HepG2 (cell line): Measurements from ENCODE around the gene PXT1. TPM values are rescaled to one million over a fixed set of nuclear protein-coding genes. Genes with fewer than 3 reads are reported as not detected.

Experiments used
- ATAC-seq: fragments of 200-7000 bp; cut with Tn5 transposase; 3 replicates; pipeline ENCODE4 v1.9.1; 2020; ENCODE audit warnings: mild to moderate bottlenecking, moderate library complexity
- BruUV-seq: library from RNA; stranded (reverse); fragments of 400-500 nt; replicated peaks from 2 replicates; lab custom pipeline; 2021; lab: Mats Ljungman, UMichigan
- CTCF ChIA-PET: fragments of 300-600 bp; formaldehyde crosslinking; extraction: SDS; loops from one replicate; lab custom pipeline; 2021; ENCODE audit warnings: low total read pairs, inconsistent platforms, low intra/inter-chr PET ratio; lab: Yijun Ruan, JAX
- POLR2A ChIA-PET: fragments of 350-600 bp; sonication (Branson Sonifier 250); formaldehyde crosslinking; loops from one replicate; lab custom pipeline; 2020; ENCODE audit warnings: antibody characterized with exemption, inconsistent platforms; lab: Yijun Ruan, JAX
- DNase-seq: peaks from one replicate; pipeline ENCODE4 v3.0.0-alpha.2; 2015; ENCODE audit warnings: low spot score
- FAIRE-seq: peaks from 3 replicates; lab custom pipeline; 2011; peaks lifted over from hg19 to GRCh38; lab: Jason Lieb, UNC
- H2AFZ ChIP-seq: one replicate; pipeline ENCODE4 v1.6.1; 2011; ENCODE audit warnings: low read length, inconsistent platforms
- H3K27ac ChIP-seq: fragments of 300-600 bp; 3 replicates; pipeline ENCODE4 v1.8.0; 2011; ENCODE audit warnings: mixed run types, mild to moderate bottlenecking, mixed read lengths, low read length, inconsistent platforms; ENCODE audit not compliant: insufficient read depth; ENCODE audit errors: extremely low read length
- H3K27me3 ChIP-seq, 2 experiments: fragments of 200-600 bp in 1 of 2; 2 replicates in 1 of 2; 3 replicates in 1 of 2; pipeline versions ENCODE4 v1.6.0 to v1.8.0; 2011; ENCODE audit warnings: low read length in 2 of 2, mild to moderate bottlenecking in 2 of 2, moderate library complexity in 2 of 2, inconsistent platforms in 1 of 2; ENCODE audit not compliant: insufficient read depth in 2 of 2, control insufficient read depth in 1 of 2
- H3K36me3 ChIP-seq, 2 experiments: fragments of 200-600 bp in 1 of 2; replicated peaks in 1 of 2; 2 replicates in 1 of 2; 3 replicates in 1 of 2; pipeline versions ENCODE4 v1.5.1 to v1.8.0; 2011; ENCODE audit warnings: low read length in 2 of 2, inconsistent platforms in 1 of 2; ENCODE audit not compliant: insufficient read depth in 2 of 2, control insufficient read depth in 1 of 2
- H3K4me1 ChIP-seq: 2 replicates; pipeline ENCODE4 v1.5.1; 2012; ENCODE audit warnings: low read length, inconsistent platforms; ENCODE audit not compliant: insufficient read depth
- H3K4me2 ChIP-seq: 2 replicates; pipeline ENCODE4 v1.6.0; 2011; ENCODE audit warnings: low read depth, low read length, inconsistent platforms
- H3K4me3 ChIP-seq, 3 experiments: fragments of 200-600 bp in 1 of 3; sonication (generic), shearing (Covaris generic) in 1 of 3; replicated peaks in 1 of 3; 2 replicates each; pipeline ENCODE4 v1.5.1; 2011 to 2016; ENCODE audit warnings: low read length in 3 of 3, inconsistent platforms in 2 of 3, low read depth in 2 of 3, mild to moderate bottlenecking in 2 of 3, control low read depth in 1 of 3, mixed read lengths in 1 of 3; ENCODE audit not compliant: insufficient read depth in 1 of 3
- H3K79me2 ChIP-seq: one replicate; pipeline ENCODE4 v1.6.1; 2011; ENCODE audit warnings: low read length, inconsistent platforms; ENCODE audit not compliant: insufficient read depth
- H3K9ac ChIP-seq: 2 replicates; pipeline ENCODE4 v1.6.0; 2011; ENCODE audit warnings: mild to moderate bottlenecking, low read depth, low read length, inconsistent platforms; ENCODE audit not compliant: insufficient read depth
- H3K9me3 ChIP-seq: 2 replicates; pipeline ENCODE4 v1.5.1; 2012; ENCODE audit warnings: mild to moderate bottlenecking, low read length
- H4K20me1 ChIP-seq: 2 replicates; pipeline ENCODE4 v1.6.0; 2011; ENCODE audit warnings: inconsistent platforms, mild to moderate bottlenecking, low read length, moderate library complexity; ENCODE audit not compliant: insufficient read depth
- PLRG1 ChIP-seq: fragments of 450-650 bp; conservative IDR thresholded peaks from 2 replicates; pipeline ENCODE4 v1.6.1; 2016
- SNAI1 ChIP-seq: sonication (generic); formaldehyde crosslinking; IDR thresholded peaks from 2 replicates; pipeline ENCODE4 v1.5.0; 2020; ENCODE audit warnings: mild to moderate bottlenecking, missing genetic modification reagents, borderline replicate concordance
- TEAD3 ChIP-seq: optimal IDR thresholded peaks from 2 replicates; pipeline ENCODE3; 2016; ENCODE audit warnings: borderline replicate concordance
- ZNF121 ChIP-seq: sonication (generic); formaldehyde crosslinking; IDR thresholded peaks from 2 replicates; pipeline ENCODE4 v1.5.0; 2020; ENCODE audit warnings: mild to moderate bottlenecking, missing genetic modification reagents
- ZNF234 ChIP-seq: sonication (generic); formaldehyde crosslinking; conservative IDR thresholded peaks from 2 replicates; pipeline ENCODE4 v1.5.1; 2020; ENCODE audit warnings: mild to moderate bottlenecking, missing genetic modification reagents
- ZSCAN30 ChIP-seq: sonication (generic); formaldehyde crosslinking; IDR thresholded peaks from 2 replicates; pipeline ENCODE4 v1.5.0; 2020; ENCODE audit warnings: mild to moderate bottlenecking, missing genetic modification reagents
- WGBS: methylation state at CpG from one replicate; pipeline ENCODE4 v1.1.6; 2017; ENCODE audit warnings: low lambda C conversion rate; 5-methylcytosine and 5-hydroxymethylcytosine counted together
- in situ Hi-C: cut with HindIII; loops from 2 replicates; pipeline ENCODE4 v1.10.0; 2017; ENCODE audit warnings: low pct_unique_long_range_greater_than_20kb; ENCODE audit not compliant: extremely low pct_ligation_motif_present
- intact Hi-C: fragments of 100-400 bp; cut with micrococcal nuclease; formaldehyde crosslinking; loops from one replicate; pipeline ENCODE4 v1.10.0; 2022; ENCODE audit not compliant: unreplicated experiment
- polyA plus RNA-seq, 8 experiments: library from polyadenylated mRNA; depleted of rRNA in 3 of 8; stranded (reverse) in 7 of 8; unstranded in 1 of 8; fragments of >200 nt; fragmentation: Illumina TruSeq in 4 of 8; extraction: Trizol in 4 of 8; gene quantifications; 2 replicates each; pipeline versions ENCODE4 v1.2.1 to v1.2.3, GENCODE V29; 2011 to 2016; ENCODE audit warnings: low read depth in 4 of 8, missing spikeins in 1 of 8, mixed read lengths in 1 of 8; ENCODE audit not compliant: insufficient read depth in 1 of 8
- total RNA-seq, 5 experiments: library from RNA; depleted of rRNA; stranded (reverse); fragments of >200 nt; fragmentation: Illumina TruSeq; extraction: Trizol; gene quantifications; 2 replicates each; pipeline ENCODE4 v1.2.3, GENCODE V29; 2016; ENCODE audit warnings: low read depth in 1 of 5
- TF ChIP-seq, protein P1 (sequence below): sonication (generic); formaldehyde crosslinking; conservative IDR thresholded peaks from 2 replicates; pipeline ENCODE4 v1.5.0; 2020; ENCODE audit warnings: missing genetic modification reagents
- TF ChIP-seq, protein P2 (sequence below): sonication (generic); formaldehyde crosslinking; IDR thresholded peaks from 2 replicates; pipeline ENCODE4 v1.5.1; 2020; ENCODE audit warnings: mild to moderate bottlenecking, missing genetic modification reagents, borderline replicate concordance

PXT1 gene
- total and polyA plus RNA-seq, 2 of the 13 experiments (the other 11 are each of a cell fraction or from before 2014, with no cell fraction given): 0.04 TPM; not detected in 1

DNA sequence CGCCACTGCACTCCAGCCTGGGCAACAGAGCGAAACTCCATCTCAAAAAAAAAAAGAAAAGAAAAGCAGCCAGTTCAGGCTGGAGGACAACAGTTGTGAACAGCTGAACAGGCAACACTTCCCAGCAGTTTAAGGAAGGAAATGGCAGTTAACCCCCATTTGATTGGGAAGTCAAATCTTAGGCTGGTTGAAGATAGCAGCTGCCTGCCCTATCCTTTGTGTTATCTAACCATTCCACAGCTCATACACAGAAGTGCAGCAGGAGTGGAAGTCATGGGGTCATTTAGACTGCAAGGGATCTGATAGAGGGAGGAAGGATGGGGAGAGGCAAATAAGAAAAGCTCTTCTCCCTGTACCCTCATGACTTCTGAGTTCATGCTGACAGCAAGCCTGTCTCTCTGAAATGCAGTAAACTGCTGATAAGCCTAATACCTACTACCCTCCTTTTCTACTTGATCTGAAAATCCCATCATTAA is 35.4 kb upstream of the PXT1 start (continued):
- TF ChIP-seq, protein P1, sequence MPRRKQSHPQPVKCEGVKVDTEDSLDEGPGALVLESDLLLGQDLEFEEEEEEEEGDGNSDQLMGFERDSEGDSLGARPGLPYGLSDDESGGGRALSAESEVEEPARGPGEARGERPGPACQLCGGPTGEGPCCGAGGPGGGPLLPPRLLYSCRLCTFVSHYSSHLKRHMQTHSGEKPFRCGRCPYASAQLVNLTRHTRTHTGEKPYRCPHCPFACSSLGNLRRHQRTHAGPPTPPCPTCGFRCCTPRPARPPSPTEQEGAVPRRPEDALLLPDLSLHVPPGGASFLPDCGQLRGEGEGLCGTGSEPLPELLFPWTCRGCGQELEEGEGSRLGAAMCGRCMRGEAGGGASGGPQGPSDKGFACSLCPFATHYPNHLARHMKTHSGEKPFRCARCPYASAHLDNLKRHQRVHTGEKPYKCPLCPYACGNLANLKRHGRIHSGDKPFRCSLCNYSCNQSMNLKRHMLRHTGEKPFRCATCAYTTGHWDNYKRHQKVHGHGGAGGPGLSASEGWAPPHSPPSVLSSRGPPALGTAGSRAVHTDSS: no peak
- TF ChIP-seq TEAD3 (CRISPR knock-in tag): no peak
- no peak for TF ChIP-seq ZSCAN30

DNA sequence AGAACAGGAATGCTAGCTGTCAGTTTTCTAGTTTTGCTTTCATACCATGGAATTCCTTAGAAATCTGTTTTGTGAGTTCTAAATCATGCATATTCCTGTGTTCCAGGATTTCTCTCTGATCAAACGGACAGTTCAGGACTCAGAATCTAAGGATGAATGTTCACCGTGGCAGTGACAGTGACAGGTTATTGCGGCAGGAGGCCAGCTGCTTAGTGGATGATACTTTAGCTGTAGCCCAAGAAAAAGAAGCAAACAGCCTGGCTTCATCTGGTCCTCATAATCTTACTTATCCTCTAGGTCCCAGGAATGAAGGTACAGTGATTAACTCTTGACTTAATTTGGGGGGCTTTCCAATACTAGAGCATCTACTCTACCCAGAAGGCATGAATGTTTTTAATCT is 27.3 kb upstream of the PXT1 start:
- ChIA-PET POLR2A (no interaction called here), CTCF (no interaction called here)
- Histone ChIP-seq H3K4me3 (no peak overlapping the region), H3K27me3 (no peaks in the 10 kb centered on the region), H3K4me1 (no peaks in the 10 kb centered on the region), H2AFZ (no peak overlapping the region), H4K20me1 (peaks cover 16% of the 10 kb centered on the region), H3K27ac (no peak overlapping the region), H3K9me3 (no peaks in the 10 kb centered on the region), H3K36me3 (peaks cover 7 to 29% of the 10 kb centered on the region in 2 experiments)
- no peak for FAIRE-seq
- WGBS: 99% methylated on average over 3 of the region's 3 CpGs
- intact Hi-C loops: no loop called here
- no TSS peak for BruUV-seq
- TF ChIP-seq, protein P2, sequence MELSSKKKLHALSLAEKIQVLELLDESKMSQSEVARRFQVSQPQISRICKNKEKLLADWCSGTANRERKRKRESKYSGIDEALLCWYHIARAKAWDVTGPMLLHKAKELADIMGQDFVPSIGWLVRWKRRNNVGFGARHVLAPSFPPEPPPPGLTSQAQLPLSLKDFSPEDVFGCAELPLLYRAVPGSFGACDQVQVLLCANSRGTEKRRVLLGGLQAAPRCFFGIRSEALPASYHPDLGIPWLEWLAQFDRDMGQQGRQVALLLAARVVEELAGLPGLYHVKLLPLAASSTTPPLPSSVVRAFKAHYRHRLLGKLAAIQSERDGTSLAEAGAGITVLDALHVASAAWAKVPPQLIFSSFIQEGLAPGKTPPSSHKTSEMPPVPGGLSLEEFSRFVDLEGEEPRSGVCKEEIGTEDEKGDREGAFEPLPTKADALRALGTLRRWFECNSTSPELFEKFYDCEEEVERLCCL (CRISPR knock-in tag): no peak
- TF ChIP-seq SNAI1: no peak
- TF ChIP-seq PLRG1: no peak
- no peak for TF ChIP-seq ZNF121 (CRISPR knock-in tag)
- no peak for TF ChIP-seq ZNF234 (CRISPR knock-in tag)
- TF ChIP-seq, all 625 proteins: peak for 0
- DNase-seq: no peak
- H3K4me2 ChIP-seq: no peak overlapping the region
- no peak for ATAC-seq
- peaks cover 43% of the 10 kb centered on the region for H3K79me2 ChIP-seq
- in situ Hi-C loops: no loop called here
- no peak overlapping the region for H3K9ac ChIP-seq
